Measurements from ENCODE around the gene CEP152. TPM values are rescaled to one million over a fixed set of nuclear protein-coding genes. Genes with fewer than 3 reads are reported as not detected.

Gene CEP152
- total and polyA plus RNA-seq, 10 of the 15 experiments (the other 5 are each of a cell fraction or from before 2014, with no cell fraction given) = 5.3 to 22.6 (median 14.2) TPM

- TF ChIP-seq KAT2A (conservative IDR thresholded peaks at IDR 0.05; ENCODE audit: control insufficient read depth, low read depth, low read length) = no peak
- no peak for TF ChIP-seq ATF3 (IDR thresholded peaks at IDR 0.05; ENCODE audit: borderline replicate concordance, extremely low read depth, low read depth, low read length)
- TF ChIP-seq, protein P1, sequence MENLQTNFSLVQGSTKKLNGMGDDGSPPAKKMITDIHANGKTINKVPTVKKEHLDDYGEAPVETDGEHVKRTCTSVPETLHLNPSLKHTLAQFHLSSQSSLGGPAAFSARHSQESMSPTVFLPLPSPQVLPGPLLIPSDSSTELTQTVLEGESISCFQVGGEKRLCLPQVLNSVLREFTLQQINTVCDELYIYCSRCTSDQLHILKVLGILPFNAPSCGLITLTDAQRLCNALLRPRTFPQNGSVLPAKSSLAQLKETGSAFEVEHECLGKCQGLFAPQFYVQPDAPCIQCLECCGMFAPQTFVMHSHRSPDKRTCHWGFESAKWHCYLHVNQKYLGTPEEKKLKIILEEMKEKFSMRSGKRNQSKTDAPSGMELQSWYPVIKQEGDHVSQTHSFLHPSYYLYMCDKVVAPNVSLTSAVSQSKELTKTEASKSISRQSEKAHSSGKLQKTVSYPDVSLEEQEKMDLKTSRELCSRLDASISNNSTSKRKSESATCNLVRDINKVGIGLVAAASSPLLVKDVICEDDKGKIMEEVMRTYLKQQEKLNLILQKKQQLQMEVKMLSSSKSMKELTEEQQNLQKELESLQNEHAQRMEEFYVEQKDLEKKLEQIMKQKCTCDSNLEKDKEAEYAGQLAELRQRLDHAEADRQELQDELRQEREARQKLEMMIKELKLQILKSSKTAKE (IDR thresholded peaks at IDR 0.05; ENCODE audit: low read depth, poor library complexity, severe bottlenecking) = peak; percentile 82
- TF ChIP-seq, protein P2, sequence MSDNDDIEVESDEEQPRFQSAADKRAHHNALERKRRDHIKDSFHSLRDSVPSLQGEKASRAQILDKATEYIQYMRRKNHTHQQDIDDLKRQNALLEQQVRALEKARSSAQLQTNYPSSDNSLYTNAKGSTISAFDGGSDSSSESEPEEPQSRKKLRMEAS (IDR thresholded peaks at IDR 0.05; ENCODE audit: low read depth, low read length) = no peak
- no peak for TF ChIP-seq KDM1A (IDR thresholded peaks at IDR 0.05; ENCODE audit: borderline replicate concordance)
- TF ChIP-seq HDGF (IDR thresholded peaks at IDR 0.05) = 0 out of 2 replicates have a peak, but pooled peaks have one; percentile 50
- 0 out of 2 replicates have a peak, but pooled peaks have one; percentile 31 for TF ChIP-seq PML (IDR thresholded peaks at IDR 0.05; ENCODE audit: low read length)
- no peak for TF ChIP-seq WRNIP1 (IDR thresholded peaks at IDR 0.05; ENCODE audit: borderline replicate concordance, low read depth, low read length)
- TF ChIP-seq, protein P3, sequence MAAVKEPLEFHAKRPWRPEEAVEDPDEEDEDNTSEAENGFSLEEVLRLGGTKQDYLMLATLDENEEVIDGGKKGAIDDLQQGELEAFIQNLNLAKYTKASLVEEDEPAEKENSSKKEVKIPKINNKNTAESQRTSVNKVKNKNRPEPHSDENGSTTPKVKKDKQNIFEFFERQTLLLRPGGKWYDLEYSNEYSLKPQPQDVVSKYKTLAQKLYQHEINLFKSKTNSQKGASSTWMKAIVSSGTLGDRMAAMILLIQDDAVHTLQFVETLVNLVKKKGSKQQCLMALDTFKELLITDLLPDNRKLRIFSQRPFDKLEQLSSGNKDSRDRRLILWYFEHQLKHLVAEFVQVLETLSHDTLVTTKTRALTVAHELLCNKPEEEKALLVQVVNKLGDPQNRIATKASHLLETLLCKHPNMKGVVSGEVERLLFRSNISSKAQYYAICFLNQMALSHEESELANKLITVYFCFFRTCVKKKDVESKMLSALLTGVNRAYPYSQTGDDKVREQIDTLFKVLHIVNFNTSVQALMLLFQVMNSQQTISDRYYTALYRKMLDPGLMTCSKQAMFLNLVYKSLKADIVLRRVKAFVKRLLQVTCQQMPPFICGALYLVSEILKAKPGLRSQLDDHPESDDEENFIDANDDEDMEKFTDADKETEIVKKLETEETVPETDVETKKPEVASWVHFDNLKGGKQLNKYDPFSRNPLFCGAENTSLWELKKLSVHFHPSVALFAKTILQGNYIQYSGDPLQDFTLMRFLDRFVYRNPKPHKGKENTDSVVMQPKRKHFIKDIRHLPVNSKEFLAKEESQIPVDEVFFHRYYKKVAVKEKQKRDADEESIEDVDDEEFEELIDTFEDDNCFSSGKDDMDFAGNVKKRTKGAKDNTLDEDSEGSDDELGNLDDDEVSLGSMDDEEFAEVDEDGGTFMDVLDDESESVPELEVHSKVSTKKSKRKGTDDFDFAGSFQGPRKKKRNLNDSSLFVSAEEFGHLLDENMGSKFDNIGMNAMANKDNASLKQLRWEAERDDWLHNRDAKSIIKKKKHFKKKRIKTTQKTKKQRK (IDR thresholded peaks at IDR 0.05; ENCODE audit: low read depth, low read length) = no peak; the same call in 1 of the 2 replicates
- no peak for TF ChIP-seq ZBTB11 (CRISPR knock-in tag; IDR thresholded peaks at IDR 0.05)
- peak; percentile 77; the same call in 1 of the 2 replicates for TF ChIP-seq MTA3 (IDR thresholded peaks at IDR 0.05; ENCODE audit: borderline replicate concordance, low read length)
- no peak for TF ChIP-seq MYB (IDR thresholded peaks at IDR 0.05; ENCODE audit: borderline replicate concordance, low read depth, low read length)
- no peak for TF ChIP-seq EGR1 (IDR thresholded peaks at IDR 0.05; ENCODE audit: borderline replicate concordance in 1 of 2, low read depth in 2 of 2, low read length in 2 of 2)
- TF ChIP-seq POLR2AphosphoS2 (IDR thresholded peaks at IDR 0.05; ENCODE audit: low read depth, low read length) = no peak
- no peak for TF ChIP-seq NFYA (IDR thresholded peaks at IDR 0.05; ENCODE audit: borderline replicate concordance, low read depth, low read length)
- peak; percentile 94 for TF ChIP-seq MTA2 (IDR thresholded peaks at IDR 0.05; ENCODE audit: low read depth)
- peak; percentile 55; the same call in 1 of the 2 replicates for TF ChIP-seq FOXM1 (IDR thresholded peaks at IDR 0.05; ENCODE audit: low read depth, low read length)
- TF ChIP-seq SMAD1 (IDR thresholded peaks at IDR 0.05; ENCODE audit: low read depth, partially characterized antibody) = peak; percentile 41
- TF ChIP-seq, protein P4, sequence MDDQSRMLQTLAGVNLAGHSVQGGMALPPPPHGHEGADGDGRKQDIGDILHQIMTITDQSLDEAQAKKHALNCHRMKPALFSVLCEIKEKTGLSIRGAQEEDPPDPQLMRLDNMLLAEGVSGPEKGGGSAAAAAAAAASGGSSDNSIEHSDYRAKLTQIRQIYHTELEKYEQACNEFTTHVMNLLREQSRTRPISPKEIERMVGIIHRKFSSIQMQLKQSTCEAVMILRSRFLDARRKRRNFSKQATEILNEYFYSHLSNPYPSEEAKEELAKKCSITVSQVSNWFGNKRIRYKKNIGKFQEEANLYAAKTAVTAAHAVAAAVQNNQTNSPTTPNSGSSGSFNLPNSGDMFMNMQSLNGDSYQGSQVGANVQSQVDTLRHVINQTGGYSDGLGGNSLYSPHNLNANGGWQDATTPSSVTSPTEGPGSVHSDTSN (IDR thresholded peaks at IDR 0.05; ENCODE audit: insufficient replicate concordance, low read depth, low read length) = no peak
These were observed 16.2 kb downstream of the CEP152 start (continued) for GRCh38 chr15:48794697-48795134.
